ENCODE measurements around the gene BMP6.

DNA sequence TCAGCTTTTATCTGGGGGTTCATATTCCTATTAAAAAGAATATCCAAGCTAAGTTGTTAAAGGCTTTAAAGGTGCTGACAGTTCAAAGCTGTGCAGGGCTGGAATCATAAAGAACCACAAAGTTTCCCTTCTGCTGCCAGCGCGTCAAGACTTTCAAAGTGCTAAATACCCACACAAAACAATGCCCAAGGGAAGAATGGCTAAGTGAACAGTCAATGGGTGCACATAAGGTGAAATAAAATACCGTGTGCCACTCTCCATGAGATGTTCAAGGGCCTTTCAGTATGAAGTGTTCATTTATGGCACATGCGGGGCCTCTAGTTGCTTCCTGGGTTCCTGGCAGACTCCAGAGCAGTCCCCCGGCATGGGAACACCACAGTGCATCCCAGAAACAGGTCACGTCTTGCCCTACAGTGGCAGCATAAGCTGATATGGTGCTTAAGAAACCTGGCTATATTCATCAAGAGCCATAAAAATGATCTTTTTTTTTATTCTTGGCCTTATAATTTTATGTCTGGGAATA lies 170.6 kb downstream of the BMP6 start:
- TF ChIP-seq, protein P1, sequence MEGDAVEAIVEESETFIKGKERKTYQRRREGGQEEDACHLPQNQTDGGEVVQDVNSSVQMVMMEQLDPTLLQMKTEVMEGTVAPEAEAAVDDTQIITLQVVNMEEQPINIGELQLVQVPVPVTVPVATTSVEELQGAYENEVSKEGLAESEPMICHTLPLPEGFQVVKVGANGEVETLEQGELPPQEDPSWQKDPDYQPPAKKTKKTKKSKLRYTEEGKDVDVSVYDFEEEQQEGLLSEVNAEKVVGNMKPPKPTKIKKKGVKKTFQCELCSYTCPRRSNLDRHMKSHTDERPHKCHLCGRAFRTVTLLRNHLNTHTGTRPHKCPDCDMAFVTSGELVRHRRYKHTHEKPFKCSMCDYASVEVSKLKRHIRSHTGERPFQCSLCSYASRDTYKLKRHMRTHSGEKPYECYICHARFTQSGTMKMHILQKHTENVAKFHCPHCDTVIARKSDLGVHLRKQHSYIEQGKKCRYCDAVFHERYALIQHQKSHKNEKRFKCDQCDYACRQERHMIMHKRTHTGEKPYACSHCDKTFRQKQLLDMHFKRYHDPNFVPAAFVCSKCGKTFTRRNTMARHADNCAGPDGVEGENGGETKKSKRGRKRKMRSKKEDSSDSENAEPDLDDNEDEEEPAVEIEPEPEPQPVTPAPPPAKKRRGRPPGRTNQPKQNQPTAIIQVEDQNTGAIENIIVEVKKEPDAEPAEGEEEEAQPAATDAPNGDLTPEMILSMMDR (optimal IDR thresholded peaks at IDR 0.05 in 1 of 3, IDR thresholded peaks at IDR 0.05 in 1 of 3, conservative IDR thresholded peaks at IDR 0.05 in 1 of 3; ENCODE audit: extremely low read depth in 1 of 3, insufficient read depth in 2 of 3, low read length in 3 of 3) = no peak
- TF ChIP-seq EZH2 (IDR thresholded peaks at IDR 0.05; ENCODE audit: low read length) = no peak

Measured in keratinocyte (primary cell).